ENCODE measurements around the gene MBD2. TPM values are rescaled to one million over a fixed set of nuclear protein-coding genes. Genes with fewer than 3 reads are reported as not detected.
"Not testable (repeated sequence)": the region's sequence is repeated elsewhere in the genome, so short reads cannot be mapped to it uniquely, and the experiment has no call there.

Gene MBD2
- total RNA-seq, 2 experiments from 2014 or later, result 39.2 to 176 TPM

DNA sequence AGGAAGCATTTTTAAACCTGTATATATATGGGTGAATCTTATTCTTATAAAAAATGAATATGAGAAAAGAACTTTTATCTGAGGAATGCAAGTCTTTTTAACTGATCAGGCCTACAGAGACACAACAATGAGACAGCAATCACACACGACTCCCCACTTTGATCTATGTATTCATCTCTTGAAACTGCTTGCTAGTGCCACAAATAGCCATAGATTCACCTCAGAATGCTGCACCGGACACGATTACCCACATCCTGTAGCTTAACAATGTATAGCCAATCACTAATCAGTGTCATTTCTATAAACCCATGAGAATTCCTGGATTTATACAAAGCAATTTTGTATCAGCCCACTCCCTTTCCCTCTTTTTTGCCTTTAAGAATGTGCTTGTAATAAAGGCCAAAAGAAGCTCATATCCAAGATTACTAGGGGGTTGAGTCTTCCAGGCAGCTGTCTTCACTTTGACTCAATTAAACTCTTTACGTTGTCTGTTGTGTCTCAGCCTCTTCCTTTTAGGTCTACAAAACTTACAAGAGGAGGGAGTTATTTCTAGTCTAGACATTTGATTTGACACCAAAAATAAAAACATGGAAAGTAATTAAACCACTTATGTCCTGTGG lies 94.9 kb downstream of the MBD2 start:
- Histone ChIP-seq H3K36me3 (ENCODE audit: insufficient read depth, low read length) (no peaks in the 10 kb centered on the region), H3K4me2 (ENCODE audit: low read length) (peak overlapping the region; percentile 51), H3K4me1 (ENCODE audit: insufficient read depth, low read length, poor library complexity, severe bottlenecking) (peaks cover 44% of the 10 kb centered on the region), H2AFZ (ENCODE audit: low read length) (no peak overlapping the region), H3K9me2 (ENCODE audit: insufficient read depth, low read length) (no peaks in the 10 kb centered on the region), H3K4me3 (ENCODE audit: low read depth, low read length, poor library complexity, severe bottlenecking) (peak overlapping the region; percentile 12), H4K20me1 (ENCODE audit: insufficient read depth, low read length) (no peaks in the 10 kb centered on the region), H3K9me3 (ENCODE audit: low read length) (no peaks in the 10 kb centered on the region), H3K79me2 (ENCODE audit: insufficient read depth, low read depth, low read length) (no peaks in the 10 kb centered on the region), H3K27ac (ENCODE audit: low read depth, low read length, poor library complexity, severe bottlenecking) (peak overlapping the region; percentile 42)
- DNase-seq (ENCODE audit: low spot score), result peak; percentile 41
- ChIA-PET POLR2A (no interaction called here), CTCF (ENCODE audit: unreplicated experiment) (no interaction called here)
- intact Hi-C loops (cut with micrococcal nuclease; ENCODE audit: unreplicated experiment), result no loop called here
- no peak for TF ChIP-seq EZH2phosphoT487 (IDR thresholded peaks at IDR 0.05; ENCODE audit: borderline replicate concordance, low read depth, low read length)
- TF ChIP-seq, protein P1, sequence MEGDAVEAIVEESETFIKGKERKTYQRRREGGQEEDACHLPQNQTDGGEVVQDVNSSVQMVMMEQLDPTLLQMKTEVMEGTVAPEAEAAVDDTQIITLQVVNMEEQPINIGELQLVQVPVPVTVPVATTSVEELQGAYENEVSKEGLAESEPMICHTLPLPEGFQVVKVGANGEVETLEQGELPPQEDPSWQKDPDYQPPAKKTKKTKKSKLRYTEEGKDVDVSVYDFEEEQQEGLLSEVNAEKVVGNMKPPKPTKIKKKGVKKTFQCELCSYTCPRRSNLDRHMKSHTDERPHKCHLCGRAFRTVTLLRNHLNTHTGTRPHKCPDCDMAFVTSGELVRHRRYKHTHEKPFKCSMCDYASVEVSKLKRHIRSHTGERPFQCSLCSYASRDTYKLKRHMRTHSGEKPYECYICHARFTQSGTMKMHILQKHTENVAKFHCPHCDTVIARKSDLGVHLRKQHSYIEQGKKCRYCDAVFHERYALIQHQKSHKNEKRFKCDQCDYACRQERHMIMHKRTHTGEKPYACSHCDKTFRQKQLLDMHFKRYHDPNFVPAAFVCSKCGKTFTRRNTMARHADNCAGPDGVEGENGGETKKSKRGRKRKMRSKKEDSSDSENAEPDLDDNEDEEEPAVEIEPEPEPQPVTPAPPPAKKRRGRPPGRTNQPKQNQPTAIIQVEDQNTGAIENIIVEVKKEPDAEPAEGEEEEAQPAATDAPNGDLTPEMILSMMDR (conservative IDR thresholded peaks at IDR 0.05; ENCODE audit: low read length), result no peak
- no TSS peak for BruUV-seq (replicated peaks)

DNA sequence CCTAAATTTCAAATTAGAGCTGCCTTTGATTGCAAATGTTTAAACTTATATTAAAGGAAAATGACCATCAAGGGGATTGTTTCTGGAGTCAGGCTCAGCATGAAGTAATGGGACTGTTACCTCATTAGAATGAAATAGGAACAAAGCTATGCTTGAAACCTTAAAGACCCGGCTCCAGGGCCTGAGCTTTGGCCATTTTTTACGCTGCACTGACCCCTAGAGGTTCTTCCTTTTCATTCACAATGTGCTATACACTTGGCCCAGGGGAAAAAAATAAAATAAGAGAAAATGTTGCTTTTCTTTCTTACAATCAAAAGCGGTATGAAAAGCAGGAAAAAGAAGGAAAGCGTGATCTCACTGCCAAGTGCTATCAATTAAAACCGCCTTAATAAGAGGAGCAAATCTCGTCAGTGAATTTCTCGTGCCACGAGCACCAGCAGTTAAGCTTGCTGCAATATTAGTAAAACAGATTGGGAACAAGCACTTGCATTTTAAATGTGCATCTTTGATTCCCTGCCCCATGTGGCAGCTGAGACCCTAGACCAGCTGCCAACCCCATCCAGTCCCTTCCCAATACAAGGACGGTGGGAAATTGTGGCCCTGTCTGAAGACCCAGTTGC lies 96.6 kb downstream of the MBD2 start:
- H4K20me1 ChIP-seq (ENCODE audit: insufficient read depth, low read length), result no peaks in the 10 kb centered on the region
- no peak overlapping the region for H3K4me3 ChIP-seq (ENCODE audit: low read depth, low read length, poor library complexity, severe bottlenecking)
- H3K9me3 ChIP-seq (ENCODE audit: low read length), result no peaks in the 10 kb centered on the region
- no peak overlapping the region for H3K27ac ChIP-seq (ENCODE audit: low read depth, low read length, poor library complexity, severe bottlenecking)
- ChIA-PET CTCF (ENCODE audit: unreplicated experiment) (no interaction called here), POLR2A (interaction anchor here (0.7 kb wide), 3 partner anchors 82 to 229 kb away, joined by 3 to 4 read pairs (median 3); no protein-coding TSS in a partner anchor)
- BruUV-seq (replicated peaks), result no TSS peak
- H3K79me2 ChIP-seq (ENCODE audit: insufficient read depth, low read depth, low read length), result no peaks in the 10 kb centered on the region
- no peak overlapping the region; the same call in 1 of the 2 replicates for H2AFZ ChIP-seq (ENCODE audit: low read length)
- H3K4me1 ChIP-seq (ENCODE audit: insufficient read depth, low read length, poor library complexity, severe bottlenecking), result peaks cover 44% of the 10 kb centered on the region
- no peaks in the 10 kb centered on the region for H3K36me3 ChIP-seq (ENCODE audit: insufficient read depth, low read length)
- TF ChIP-seq, protein P1 (conservative IDR thresholded peaks at IDR 0.05; ENCODE audit: low read length), result peak; percentile 79
- TF ChIP-seq EZH2phosphoT487 (IDR thresholded peaks at IDR 0.05; ENCODE audit: borderline replicate concordance, low read depth, low read length), result no peak
- intact Hi-C loops (cut with micrococcal nuclease; ENCODE audit: unreplicated experiment), result no loop called here
- DNase-seq (ENCODE audit: low spot score), result peak; percentile 55
- no peaks in the 10 kb centered on the region for H3K9me2 ChIP-seq (ENCODE audit: insufficient read depth, low read length)
- no peak overlapping the region for H3K4me2 ChIP-seq (ENCODE audit: low read length)

DNA sequence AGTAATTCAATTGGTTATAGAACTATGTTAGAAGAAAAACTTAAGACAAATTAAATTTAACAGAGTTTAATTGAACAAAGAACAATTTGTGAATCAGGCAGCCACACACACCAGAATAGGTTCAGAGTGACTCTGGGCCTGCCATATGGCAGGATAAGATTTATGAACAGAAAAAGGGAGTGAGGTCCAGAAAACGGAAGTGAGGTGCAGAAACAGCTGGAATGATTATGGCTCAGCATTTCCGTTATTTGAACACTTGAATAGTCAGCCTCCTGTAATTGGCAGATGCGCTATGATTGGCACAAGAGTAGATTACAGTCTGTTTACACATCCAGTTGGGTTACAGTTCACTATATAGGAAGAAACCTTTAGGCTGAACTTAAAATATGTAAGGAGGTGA lies 99.0 kb downstream of the MBD2 start:
- POLR2A ChIA-PET, result interaction anchor here (0.6 kb wide), 1 partner anchor 40 kb away, joined by 3 read pairs; no protein-coding TSS in a partner anchor
- BruUV-seq (replicated peaks), result no TSS peak
- Histone ChIP-seq H3K4me2 (ENCODE audit: low read length) (0 out of 2 replicates have a peak overlapping the region, but pooled peaks have one; percentile 4), H3K27ac (ENCODE audit: low read depth, low read length, poor library complexity, severe bottlenecking) (no peak overlapping the region), H3K36me3 (ENCODE audit: insufficient read depth, low read length) (no peaks in the 10 kb centered on the region), H3K9me2 (ENCODE audit: insufficient read depth, low read length) (no peaks in the 10 kb centered on the region), H4K20me1 (ENCODE audit: insufficient read depth, low read length) (no peaks in the 10 kb centered on the region), H3K79me2 (ENCODE audit: insufficient read depth, low read depth, low read length) (no peaks in the 10 kb centered on the region), H3K4me1 (ENCODE audit: insufficient read depth, low read length, poor library complexity, severe bottlenecking) (peaks cover 38% of the 10 kb centered on the region), H3K9me3 (ENCODE audit: low read length) (no peaks in the 10 kb centered on the region), H2AFZ (ENCODE audit: low read length) (no peak overlapping the region), H3K4me3 (ENCODE audit: low read depth, low read length, poor library complexity, severe bottlenecking) (no peak overlapping the region)
- CTCF ChIA-PET (ENCODE audit: unreplicated experiment), result interaction anchor here (0.9 kb wide), 1 partner anchor 9 kb away, joined by 4 read pairs; no protein-coding TSS in a partner anchor
- DNase-seq (ENCODE audit: low spot score), result peak; percentile 18
- TF ChIP-seq, protein P1 (conservative IDR thresholded peaks at IDR 0.05; ENCODE audit: low read length), result no peak
- no peak for TF ChIP-seq EZH2phosphoT487 (IDR thresholded peaks at IDR 0.05; ENCODE audit: borderline replicate concordance, low read depth, low read length)
- intact Hi-C loops (cut with micrococcal nuclease; ENCODE audit: unreplicated experiment), result no loop called here

DNA sequence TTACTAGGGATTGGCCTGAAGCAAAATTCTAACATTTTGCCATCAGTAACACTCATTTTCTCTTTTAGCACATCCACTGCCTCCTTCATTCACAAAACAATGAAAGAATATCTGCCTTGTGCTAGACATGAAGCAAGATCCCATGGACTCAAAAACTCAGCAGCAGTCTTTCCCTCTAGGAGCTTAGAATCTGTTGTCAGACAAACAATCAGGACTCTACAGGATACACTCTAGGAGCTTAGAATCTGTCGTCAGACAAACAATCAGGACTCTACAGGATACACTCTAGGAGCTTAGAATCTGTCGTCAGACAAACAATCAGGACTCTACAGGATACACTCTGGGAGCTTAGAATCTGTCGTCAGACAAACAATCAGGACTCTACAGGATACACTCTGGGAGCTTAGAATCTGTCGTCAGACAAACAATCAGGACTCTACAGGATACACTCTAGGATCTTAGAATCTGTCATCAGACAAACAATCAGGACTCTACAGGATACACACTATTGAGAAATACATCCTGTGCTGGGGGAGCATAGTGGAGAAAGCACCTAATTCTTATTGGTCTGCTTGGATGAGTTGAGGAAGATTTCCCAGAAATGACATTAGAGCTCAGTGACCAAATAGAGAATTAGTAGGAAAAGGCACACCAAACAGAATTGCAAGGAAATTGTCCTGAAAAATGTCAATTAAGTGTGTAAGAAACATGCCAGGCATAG lies 100.6 kb downstream of the MBD2 start:
- intact Hi-C loops (cut with micrococcal nuclease; ENCODE audit: unreplicated experiment), result loop anchor here (5.0 kb wide), 1 partner anchor 557 kb away; no protein-coding TSS in a partner anchor
- H3K36me3 ChIP-seq (ENCODE audit: insufficient read depth, low read length); H4K20me1 ChIP-seq (ENCODE audit: insufficient read depth, low read length); H3K4me3 ChIP-seq (ENCODE audit: low read depth, low read length, poor library complexity, severe bottlenecking); H3K9me2 ChIP-seq (ENCODE audit: insufficient read depth, low read length); H3K27ac ChIP-seq (ENCODE audit: low read depth, low read length, poor library complexity, severe bottlenecking); H3K79me2 ChIP-seq (ENCODE audit: insufficient read depth, low read depth, low read length); BruUV-seq (replicated peaks); H3K4me2 ChIP-seq (ENCODE audit: low read length); DNase-seq (ENCODE audit: low spot score); H2AFZ ChIP-seq (ENCODE audit: low read length); CTCF ChIA-PET (ENCODE audit: unreplicated experiment); H3K9me3 ChIP-seq (ENCODE audit: low read length): not testable (repeated sequence)
- peaks cover 23% of the 10 kb centered on the region for H3K4me1 ChIP-seq (ENCODE audit: insufficient read depth, low read length, poor library complexity, severe bottlenecking)
- POLR2A ChIA-PET, result interaction anchor here (0.8 kb wide), 1 partner anchor 12 kb away, joined by 4 read pairs; no protein-coding TSS in a partner anchor
